ENCODE results near the gene ZNF331.

ZNF331 gene

DNA sequence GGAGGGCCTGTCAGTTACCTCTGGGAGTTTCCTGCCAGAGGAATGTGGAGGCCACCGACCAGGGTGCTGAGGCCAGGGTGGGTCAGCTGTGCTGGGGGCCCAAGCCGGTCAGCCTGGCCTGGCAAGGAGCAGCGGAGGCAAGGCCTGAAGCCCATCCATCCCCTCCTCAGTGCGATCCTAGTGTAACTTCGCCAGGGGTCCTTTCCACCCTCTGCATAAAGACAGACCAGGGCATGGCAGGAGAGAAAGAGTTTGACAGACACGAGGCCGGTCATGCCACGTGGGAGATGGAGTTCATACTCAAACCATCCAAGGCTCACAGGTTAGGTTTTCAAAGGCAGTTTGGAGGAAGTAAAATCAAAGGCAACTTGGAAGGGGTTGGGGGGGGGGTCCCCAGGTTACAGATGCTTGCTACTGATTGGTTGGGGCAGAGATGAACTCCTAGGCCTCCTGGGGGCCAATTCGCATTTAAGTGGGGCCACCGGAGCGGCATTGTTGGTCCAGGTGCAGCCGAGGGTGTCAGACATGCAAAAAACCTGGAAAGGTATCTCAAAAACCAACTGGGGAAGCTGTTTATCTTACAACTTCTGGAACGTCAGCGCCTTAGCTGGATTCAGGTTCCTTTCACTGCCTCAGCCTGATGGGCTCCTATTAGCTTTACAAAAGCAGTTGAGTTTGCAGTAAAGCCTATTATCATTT, 57.0 kb downstream of the ZNF331 start:
- no peak for DNase-seq (ENCODE audit: low read depth)

DNA sequence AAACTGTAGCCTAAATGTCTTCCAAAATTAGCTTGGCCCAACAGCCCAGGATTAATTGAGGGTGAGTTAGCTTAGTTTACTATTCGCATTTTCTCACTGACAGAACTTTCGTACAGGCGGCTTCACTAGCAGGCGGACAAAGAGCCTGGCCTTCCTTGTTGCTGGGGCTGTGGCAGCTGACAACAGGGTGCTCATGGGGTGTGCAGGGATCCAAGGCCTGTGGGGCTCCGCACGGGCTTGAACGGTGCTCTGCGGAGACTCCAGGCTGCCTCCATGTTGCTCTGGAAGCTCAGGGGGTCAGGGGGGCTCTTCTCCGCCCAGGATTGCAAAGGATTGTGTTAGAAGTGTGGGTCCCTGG, 57.5 kb downstream of the ZNF331 start:
- no peak for DNase-seq (ENCODE audit: low read depth)

More for the DNA sequence above, 57.0 kb downstream of the ZNF331 start:
- no peak overlapping the region for H3K4me3 ChIP-seq (ENCODE audit: low read length)
- TF ChIP-seq, protein P1, sequence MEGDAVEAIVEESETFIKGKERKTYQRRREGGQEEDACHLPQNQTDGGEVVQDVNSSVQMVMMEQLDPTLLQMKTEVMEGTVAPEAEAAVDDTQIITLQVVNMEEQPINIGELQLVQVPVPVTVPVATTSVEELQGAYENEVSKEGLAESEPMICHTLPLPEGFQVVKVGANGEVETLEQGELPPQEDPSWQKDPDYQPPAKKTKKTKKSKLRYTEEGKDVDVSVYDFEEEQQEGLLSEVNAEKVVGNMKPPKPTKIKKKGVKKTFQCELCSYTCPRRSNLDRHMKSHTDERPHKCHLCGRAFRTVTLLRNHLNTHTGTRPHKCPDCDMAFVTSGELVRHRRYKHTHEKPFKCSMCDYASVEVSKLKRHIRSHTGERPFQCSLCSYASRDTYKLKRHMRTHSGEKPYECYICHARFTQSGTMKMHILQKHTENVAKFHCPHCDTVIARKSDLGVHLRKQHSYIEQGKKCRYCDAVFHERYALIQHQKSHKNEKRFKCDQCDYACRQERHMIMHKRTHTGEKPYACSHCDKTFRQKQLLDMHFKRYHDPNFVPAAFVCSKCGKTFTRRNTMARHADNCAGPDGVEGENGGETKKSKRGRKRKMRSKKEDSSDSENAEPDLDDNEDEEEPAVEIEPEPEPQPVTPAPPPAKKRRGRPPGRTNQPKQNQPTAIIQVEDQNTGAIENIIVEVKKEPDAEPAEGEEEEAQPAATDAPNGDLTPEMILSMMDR (conservative IDR thresholded peaks at IDR 0.05; ENCODE audit: low read depth, low read length): no peak

GRCh38 chr19:53596056-53596455, 58.1 kb downstream of the ZNF331 start:
- TF ChIP-seq, protein P1 (conservative IDR thresholded peaks at IDR 0.05; ENCODE audit: low read depth, low read length): no peak
- no peak overlapping the region for H3K4me3 ChIP-seq (ENCODE audit: low read length)
- no peak for DNase-seq (ENCODE audit: low read depth)

More for the DNA sequence above, 57.5 kb downstream of the ZNF331 start:
- H3K4me3 ChIP-seq (ENCODE audit: low read length): no peak overlapping the region
- TF ChIP-seq, protein P1 (conservative IDR thresholded peaks at IDR 0.05; ENCODE audit: low read depth, low read length): no peak

- no peak overlapping the region for H3K4me3 ChIP-seq (ENCODE audit: low read length)
- DNase-seq (ENCODE audit: low read depth): no peak
- TF ChIP-seq, protein P1 (conservative IDR thresholded peaks at IDR 0.05; ENCODE audit: low read depth, low read length): no peak
Observed at GRCh38 chr19:53597023-53597422, 59.1 kb downstream of the ZNF331 start.

GRCh38 chr19:53598361-53598760, 60.4 kb downstream of the ZNF331 start:
- no peak overlapping the region for H3K4me3 ChIP-seq (ENCODE audit: low read length)
- DNase-seq (ENCODE audit: low read depth): no peak
- TF ChIP-seq, protein P1 (conservative IDR thresholded peaks at IDR 0.05; ENCODE audit: low read depth, low read length): no peak

DNA sequence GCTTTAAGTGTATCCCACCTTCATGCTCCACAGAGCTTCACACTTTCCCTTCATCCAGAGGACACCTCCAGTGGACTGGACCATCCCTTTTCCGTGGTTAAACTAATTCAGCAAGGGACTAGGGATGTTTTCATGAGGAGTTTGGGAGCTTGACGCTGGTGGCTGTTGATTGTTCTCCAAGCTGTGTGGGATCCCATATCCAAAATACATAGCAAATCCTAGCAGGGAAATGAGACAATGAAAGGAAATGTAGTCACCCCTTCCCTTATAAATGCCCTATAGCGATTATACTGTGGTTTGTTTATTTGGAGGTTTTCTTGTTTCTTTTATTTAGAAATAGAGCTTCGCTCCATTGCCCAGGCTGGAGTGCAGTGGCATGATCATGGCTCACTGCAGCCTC, 62.3 kb downstream of the ZNF331 start:
- no peak for DNase-seq (ENCODE audit: low read depth)
- H3K4me3 ChIP-seq (ENCODE audit: low read length): no peak overlapping the region
- TF ChIP-seq, protein P1 (conservative IDR thresholded peaks at IDR 0.05; ENCODE audit: low read depth, low read length): no peak

- TF ChIP-seq, protein P1 (conservative IDR thresholded peaks at IDR 0.05; ENCODE audit: low read depth, low read length): no peak
- no peak overlapping the region for H3K4me3 ChIP-seq (ENCODE audit: low read length)
- DNase-seq (ENCODE audit: low read depth): no peak
Observed at GRCh38 chr19:53606031-53606430, 68.1 kb downstream of the ZNF331 start.

All from retinal pigment epithelial cell (primary cell).